Caco-2 (cell line): ENCODE results near the gene SBNO2. TPM values are rescaled to one million over a fixed set of nuclear protein-coding genes. Genes with fewer than 3 reads are reported as not detected.

Experiments used
- BruUV-seq: library from RNA; stranded (reverse); fragments of 400-500 nt; replicated peaks from 2 replicates; lab custom pipeline; 2021; lab: Mats Ljungman, UMichigan
- CTCF ChIA-PET: fragments of 300-600 bp; sonication (Branson Sonifier 250); formaldehyde crosslinking; loops from one replicate; lab custom pipeline; 2022; ENCODE audit warnings: antibody characterized with exemption; lab: Charles Lee
- POLR2A ChIA-PET: fragments of 300-600 bp; sonication (Branson Sonifier 250); formaldehyde crosslinking; loops from one replicate; lab custom pipeline; 2022; ENCODE audit warnings: antibody characterized with exemption; lab: Charles Lee
- DNase-seq, 2 experiments: peaks; one replicate each; pipeline versions ENCODE4 v3.0.0 to v3.0.0-alpha.2; 2020 to 2022
- H3K27me3 ChIP-seq: replicated peaks from 2 replicates; pipeline ENCODE4 v1.6.0; 2011; ENCODE audit warnings: low read length; ENCODE audit not compliant: control insufficient read depth, insufficient read depth
- H3K36me3 ChIP-seq: 2 replicates; pipeline ENCODE4 v1.5.1; 2011; ENCODE audit warnings: low read length; ENCODE audit not compliant: control insufficient read depth, insufficient read depth
- H3K4me1 ChIP-seq: fragments of 250-450 bp; sonication (Bioruptor Pico); 2 replicates; pipeline ENCODE4 v1.5.1; 2020; ENCODE audit warnings: mild to moderate bottlenecking
- H3K4me3 ChIP-seq: 2 replicates; pipeline ENCODE4 v1.5.1; 2011; ENCODE audit warnings: low read depth, mild to moderate bottlenecking, control low read depth, low read length
- H3K9me3 ChIP-seq: fragments of 250-450 bp; sonication (Bioruptor Pico); 2 replicates; pipeline ENCODE4 v1.5.1; 2020; ENCODE audit warnings: mild to moderate bottlenecking, moderate library complexity
- H3K27ac Mint-ChIP-seq: one replicate; pipeline ENCODE4 v1.8.0; 2022; ENCODE audit warnings: mixed read lengths; ENCODE audit not compliant: unreplicated experiment
- H3K27me3 Mint-ChIP-seq: one replicate; pipeline ENCODE4 v1.8.0; 2022; ENCODE audit warnings: mixed read lengths; ENCODE audit not compliant: insufficient read depth, unreplicated experiment
- H3K36me3 Mint-ChIP-seq: one replicate; pipeline ENCODE4 v1.8.0; 2022; ENCODE audit warnings: mild to moderate bottlenecking, mixed read lengths; ENCODE audit not compliant: insufficient read depth, unreplicated experiment
- H3K4me1 Mint-ChIP-seq: one replicate; pipeline ENCODE4 v1.8.0; 2022; ENCODE audit warnings: low read depth, mixed read lengths; ENCODE audit not compliant: unreplicated experiment
- H3K4me3 Mint-ChIP-seq: one replicate; pipeline ENCODE4 v1.8.0; 2022; ENCODE audit warnings: mild to moderate bottlenecking, moderate library complexity, mixed read lengths; ENCODE audit not compliant: unreplicated experiment
- H3K9me3 Mint-ChIP-seq: one replicate; pipeline ENCODE4 v1.8.0; 2022; ENCODE audit warnings: mixed read lengths; ENCODE audit not compliant: unreplicated experiment
- CTCF ChIP-seq, 2 experiments: fragments of 200-600 bp in 1 of 2; IDR thresholded peaks; 1 replicate in 1 of 2; 2 replicates in 1 of 2; pipeline versions ENCODE4 v1.5.1 to v1.8.0; 2011 to 2022; ENCODE audit warnings: antibody characterized with exemption in 1 of 2, control low read depth in 1 of 2, inconsistent platforms in 1 of 2, low read depth in 1 of 2, low read length in 1 of 2, mild to moderate bottlenecking in 1 of 2, moderate library complexity in 1 of 2; ENCODE audit not compliant: insufficient read depth in 1 of 2, severe bottlenecking in 1 of 2, unreplicated experiment in 1 of 2
- intact Hi-C: fragments of 100-400 bp; cut with micrococcal nuclease; formaldehyde crosslinking; loops from one replicate; pipeline ENCODE4 v1.10.0; 2022; ENCODE audit not compliant: unreplicated experiment
- total RNA-seq: library from RNA; stranded (reverse); gene quantifications from 2 replicates; pipeline ENCODE4 v1.2.3, GENCODE V29; 2022

The SBNO2 gene
- total RNA-seq, 1 experiment from 2014 or later = 41.2 TPM

GRCh38 chr19:1079566-1080111, 94.4 kb downstream of the SBNO2 start:
- Mint-ChIP-seq H3K27me3 (no peaks in the 10 kb centered on the region), H3K9me3 (no peaks in the 10 kb centered on the region), H3K4me3 (no peak overlapping the region), H3K27ac (no peak overlapping the region), H3K36me3 (peaks cover 68% of the 10 kb centered on the region), H3K4me1 (peaks cover 8% of the 10 kb centered on the region)
- H3K4me3 ChIP-seq = no peak overlapping the region
- intact Hi-C loops = no loop called here
- H3K36me3 ChIP-seq = no peaks in the 10 kb centered on the region
- H3K4me1 ChIP-seq = peaks cover 9% of the 10 kb centered on the region; the same call in 1 of the 2 replicates
- DNase-seq = no peak
- POLR2A ChIA-PET = no interaction called here
- no peak for TF ChIP-seq CTCF (IDR thresholded peaks at IDR 0.05; ENCODE audit: insufficient read depth in 1 of 2, low read depth in 1 of 2, low read length in 1 of 2, severe bottlenecking in 1 of 2, unreplicated experiment in 1 of 2)
- BruUV-seq = no TSS peak
- CTCF ChIA-PET = no interaction called here
- H3K27me3 ChIP-seq = no peaks in the 10 kb centered on the region
- no peaks in the 10 kb centered on the region for H3K9me3 ChIP-seq

- Mint-ChIP-seq H3K4me3 (no peak overlapping the region), H3K36me3 (peaks cover 55% of the 10 kb centered on the region), H3K4me1 (peaks cover 11% of the 10 kb centered on the region), H3K27ac (no peak overlapping the region), H3K27me3 (no peaks in the 10 kb centered on the region), H3K9me3 (no peaks in the 10 kb centered on the region)
- Histone ChIP-seq H3K4me1 (peaks cover 9% of the 10 kb centered on the region; the same call in 1 of the 2 replicates), H3K27me3 (no peaks in the 10 kb centered on the region), H3K9me3 (no peaks in the 10 kb centered on the region), H3K4me3 (no peak overlapping the region), H3K36me3 (no peaks in the 10 kb centered on the region; the same call in 1 of the 2 replicates)
- no peak for DNase-seq
- ChIA-PET CTCF (no interaction called here), POLR2A (no interaction called here)
- BruUV-seq = no TSS peak
- TF ChIP-seq CTCF (IDR thresholded peaks at IDR 0.05; ENCODE audit: insufficient read depth in 1 of 2, low read depth in 1 of 2, low read length in 1 of 2, severe bottlenecking in 1 of 2, unreplicated experiment in 1 of 2) = no peak
- intact Hi-C loops = no loop called here
Observed at GRCh38 chr19:1076951-1077350, 97.1 kb downstream of the SBNO2 start.

GRCh38 chr19:1076046-1076386, 98.1 kb downstream of the SBNO2 start:
- Histone ChIP-seq H3K4me3 (no peak overlapping the region), H3K4me1 (peaks cover 9% of the 10 kb centered on the region; the same call in 1 of the 2 replicates), H3K36me3 (no peaks in the 10 kb centered on the region; the same call in 1 of the 2 replicates), H3K9me3 (no peaks in the 10 kb centered on the region), H3K27me3 (no peaks in the 10 kb centered on the region)
- Mint-ChIP-seq H3K27me3 (no peaks in the 10 kb centered on the region), H3K36me3 (peaks cover 54% of the 10 kb centered on the region), H3K4me3 (peak overlapping the region; percentile 29), H3K27ac (peak overlapping the region; percentile 90), H3K4me1 (peaks cover 15% of the 10 kb centered on the region), H3K9me3 (no peaks in the 10 kb centered on the region)
- intact Hi-C loops = no loop called here
- TF ChIP-seq CTCF (IDR thresholded peaks at IDR 0.05; ENCODE audit: insufficient read depth in 1 of 2, low read depth in 1 of 2, low read length in 1 of 2, severe bottlenecking in 1 of 2, unreplicated experiment in 1 of 2) = no peak
- POLR2A ChIA-PET = interaction anchor here (1.4 to 1.5 kb wide), 2 partner anchors 11 to 193 kb away, joined by 5 to 13 read pairs; partner anchors contain the start of gene CIRBP
- BruUV-seq = no TSS peak
- CTCF ChIA-PET = interaction anchor here (1.3 kb wide), 1 partner anchor 11 kb away, joined by 3 read pairs; no protein-coding TSS in a partner anchor
- no peak for DNase-seq
